Measurements from ENCODE around the gene OCRL. TPM values are rescaled to one million over a fixed set of nuclear protein-coding genes. Genes with fewer than 3 reads are reported as not detected.

Gene OCRL
- total RNA-seq, 1 experiment from 2014 or later, result 24.2 TPM

GRCh38 chrX:129637217-129638109, 97.4 kb downstream of the OCRL start:
- Mint-ChIP-seq H3K36me3 (ENCODE audit: insufficient read depth, unreplicated experiment) (no peaks in the 10 kb centered on the region), H3K4me1 (ENCODE audit: low read depth, unreplicated experiment) (no peaks in the 10 kb centered on the region), H3K27me3 (ENCODE audit: insufficient read depth, unreplicated experiment) (no peaks in the 10 kb centered on the region), H3K27ac (ENCODE audit: unreplicated experiment) (no peak overlapping the region), H3K4me3 (ENCODE audit: unreplicated experiment) (no peak overlapping the region), H3K9me3 (ENCODE audit: unreplicated experiment) (no peaks in the 10 kb centered on the region)
- H3K4me3 ChIP-seq (ENCODE audit: low read depth, low read length), result no peak overlapping the region
- H3K9me3 ChIP-seq, result no peaks in the 10 kb centered on the region
- POLR2A ChIA-PET, result no interaction called here
- H3K4me1 ChIP-seq, result no peaks in the 10 kb centered on the region
- intact Hi-C loops (cut with micrococcal nuclease; ENCODE audit: unreplicated experiment), result loop anchor here (1.0 to 10.0 kb wide), 3 partner anchors 30 to 187 kb away; no protein-coding TSS in a partner anchor
- CTCF ChIA-PET, result interaction anchor here (0.6 to 2.8 kb wide), 4 partner anchors 18 to 422 kb away, joined by 5 to 15 read pairs (median 6); partner anchors contain the start of gene APLN
- TF ChIP-seq, protein P1, sequence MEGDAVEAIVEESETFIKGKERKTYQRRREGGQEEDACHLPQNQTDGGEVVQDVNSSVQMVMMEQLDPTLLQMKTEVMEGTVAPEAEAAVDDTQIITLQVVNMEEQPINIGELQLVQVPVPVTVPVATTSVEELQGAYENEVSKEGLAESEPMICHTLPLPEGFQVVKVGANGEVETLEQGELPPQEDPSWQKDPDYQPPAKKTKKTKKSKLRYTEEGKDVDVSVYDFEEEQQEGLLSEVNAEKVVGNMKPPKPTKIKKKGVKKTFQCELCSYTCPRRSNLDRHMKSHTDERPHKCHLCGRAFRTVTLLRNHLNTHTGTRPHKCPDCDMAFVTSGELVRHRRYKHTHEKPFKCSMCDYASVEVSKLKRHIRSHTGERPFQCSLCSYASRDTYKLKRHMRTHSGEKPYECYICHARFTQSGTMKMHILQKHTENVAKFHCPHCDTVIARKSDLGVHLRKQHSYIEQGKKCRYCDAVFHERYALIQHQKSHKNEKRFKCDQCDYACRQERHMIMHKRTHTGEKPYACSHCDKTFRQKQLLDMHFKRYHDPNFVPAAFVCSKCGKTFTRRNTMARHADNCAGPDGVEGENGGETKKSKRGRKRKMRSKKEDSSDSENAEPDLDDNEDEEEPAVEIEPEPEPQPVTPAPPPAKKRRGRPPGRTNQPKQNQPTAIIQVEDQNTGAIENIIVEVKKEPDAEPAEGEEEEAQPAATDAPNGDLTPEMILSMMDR (IDR thresholded peaks at IDR 0.05; ENCODE audit: insufficient read depth in 1 of 2, low read depth in 1 of 2, low read length in 1 of 2, severe bottlenecking in 1 of 2, unreplicated experiment in 1 of 2), result peak; percentile 74 to 85
- H3K27me3 ChIP-seq (replicated peaks; ENCODE audit: control insufficient read depth, insufficient read depth, low read length), result no peaks in the 10 kb centered on the region
- BruUV-seq (replicated peaks), result no TSS peak
- H3K36me3 ChIP-seq (ENCODE audit: control insufficient read depth, insufficient read depth, low read length), result no peaks in the 10 kb centered on the region
- peak; percentile 51 to 57 for DNase-seq

GRCh38 chrX:129638917-129639316, 98.9 kb downstream of the OCRL start:
- TF ChIP-seq, protein P1 (IDR thresholded peaks at IDR 0.05; ENCODE audit: insufficient read depth in 1 of 2, low read depth in 1 of 2, low read length in 1 of 2, severe bottlenecking in 1 of 2, unreplicated experiment in 1 of 2), result no peak
- Mint-ChIP-seq H3K27ac (ENCODE audit: unreplicated experiment) (no peak overlapping the region), H3K27me3 (ENCODE audit: insufficient read depth, unreplicated experiment) (no peaks in the 10 kb centered on the region), H3K4me1 (ENCODE audit: low read depth, unreplicated experiment) (no peaks in the 10 kb centered on the region), H3K36me3 (ENCODE audit: insufficient read depth, unreplicated experiment) (no peaks in the 10 kb centered on the region), H3K9me3 (ENCODE audit: unreplicated experiment) (no peaks in the 10 kb centered on the region), H3K4me3 (ENCODE audit: unreplicated experiment) (no peak overlapping the region)
- no peaks in the 10 kb centered on the region for H3K36me3 ChIP-seq (ENCODE audit: control insufficient read depth, insufficient read depth, low read length)
- no TSS peak for BruUV-seq (replicated peaks)
- ChIA-PET POLR2A (no interaction called here), CTCF (no interaction called here)
- H3K27me3 ChIP-seq (replicated peaks; ENCODE audit: control insufficient read depth, insufficient read depth, low read length), result no peaks in the 10 kb centered on the region
- no peak for DNase-seq
- H3K4me3 ChIP-seq (ENCODE audit: low read depth, low read length), result no peak overlapping the region
- no peaks in the 10 kb centered on the region for H3K4me1 ChIP-seq
- intact Hi-C loops (cut with micrococcal nuclease; ENCODE audit: unreplicated experiment), result loop anchor here (10.0 kb wide), 1 partner anchor 186 kb away; no protein-coding TSS in a partner anchor
- H3K9me3 ChIP-seq, result no peaks in the 10 kb centered on the region

DNA sequence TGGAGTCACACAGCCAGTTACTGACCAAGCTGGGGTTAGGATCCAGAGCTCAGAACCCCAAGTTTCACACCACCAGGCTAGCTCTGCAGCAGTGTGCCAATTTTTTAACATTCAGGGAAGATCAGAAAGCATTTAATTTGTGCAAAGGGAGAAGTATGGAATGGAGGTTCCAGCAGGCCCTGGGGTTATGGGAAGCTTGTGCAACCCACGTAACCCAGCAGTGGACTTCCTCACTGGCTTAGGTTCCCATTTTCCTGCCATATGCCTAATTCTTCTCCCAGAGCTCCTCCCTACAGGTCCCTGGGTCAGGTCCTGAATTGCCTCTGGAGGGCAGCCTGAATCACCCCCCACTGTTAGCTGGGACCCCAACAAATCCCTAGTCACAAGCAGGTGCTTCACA, 100.7 kb downstream of the OCRL start:
- Histone ChIP-seq H3K9me3 (no peaks in the 10 kb centered on the region), H3K36me3 (ENCODE audit: control insufficient read depth, insufficient read depth, low read length) (no peaks in the 10 kb centered on the region), H3K4me1 (no peaks in the 10 kb centered on the region), H3K27me3 (replicated peaks; ENCODE audit: control insufficient read depth, insufficient read depth, low read length) (no peaks in the 10 kb centered on the region), H3K4me3 (ENCODE audit: low read depth, low read length) (no peak overlapping the region)
- no peak for DNase-seq
- Mint-ChIP-seq H3K27me3 (ENCODE audit: insufficient read depth, unreplicated experiment) (no peaks in the 10 kb centered on the region), H3K36me3 (ENCODE audit: insufficient read depth, unreplicated experiment) (no peaks in the 10 kb centered on the region), H3K9me3 (ENCODE audit: unreplicated experiment) (no peaks in the 10 kb centered on the region), H3K4me3 (ENCODE audit: unreplicated experiment) (no peak overlapping the region), H3K4me1 (ENCODE audit: low read depth, unreplicated experiment) (no peaks in the 10 kb centered on the region), H3K27ac (ENCODE audit: unreplicated experiment) (no peak overlapping the region)
- ChIA-PET CTCF (no interaction called here), POLR2A (no interaction called here)
- TF ChIP-seq, protein P1 (IDR thresholded peaks at IDR 0.05; ENCODE audit: insufficient read depth in 1 of 2, low read depth in 1 of 2, low read length in 1 of 2, severe bottlenecking in 1 of 2, unreplicated experiment in 1 of 2), result no peak
- no TSS peak for BruUV-seq (replicated peaks)
- intact Hi-C loops (cut with micrococcal nuclease; ENCODE audit: unreplicated experiment), result no loop called here
